Stimulated activated CD4-positive, alpha-beta T cell treated with anti-CD3 and anti-CD28 coated beads, Interleukin-4, amount 100 ng/mL, for 4 hours (primary cell): ENCODE data around the gene SPATS2L.

Experiments used
- DNase-seq, 2 experiments: peaks; one replicate each; pipeline ENCODE4 v3.0.0-alpha.2; 2020

Gene SPATS2L

GRCh38 chr2:200477667-200478131, 171.2 kb downstream of the SPATS2L start:
- no peak for DNase-seq

GRCh38 chr2:200479692-200480265, 173.3 kb downstream of the SPATS2L start:
- DNase-seq, result no peak

GRCh38 chr2:200482194-200482593, 175.7 kb downstream of the SPATS2L start:
- no peak for DNase-seq

- no peak for DNase-seq
These were observed 177.3 kb downstream of the SPATS2L start for GRCh38 chr2:200483729-200484198.

GRCh38 chr2:200484934-200485333, 178.4 kb downstream of the SPATS2L start:
- DNase-seq, result no peak

GRCh38 chr2:200486529-200486928, 180.0 kb downstream of the SPATS2L start:
- DNase-seq, result no peak

- DNase-seq, result no peak
These were observed 181.7 kb downstream of the SPATS2L start for GRCh38 chr2:200488169-200488568.

- no peak for DNase-seq
These were observed 183.5 kb downstream of the SPATS2L start for GRCh38 chr2:200490001-200490400.

- DNase-seq, result no peak
These were observed 186.2 kb downstream of the SPATS2L start for GRCh38 chr2:200492656-200493055.

- DNase-seq, result no peak
These were observed 187.6 kb downstream of the SPATS2L start for GRCh38 chr2:200494048-200494447.

- no peak for DNase-seq
These were observed 190.2 kb downstream of the SPATS2L start for GRCh38 chr2:200496696-200497095.

- DNase-seq, result no peak
These were observed 192.1 kb downstream of the SPATS2L start for GRCh38 chr2:200498402-200499162.

- no peak for DNase-seq
These were observed 195.7 kb downstream of the SPATS2L start for GRCh38 chr2:200502196-200502595.

- no peak for DNase-seq
These were observed 200.2 kb downstream of the SPATS2L start for GRCh38 chr2:200506679-200507078.

- no peak for DNase-seq
These were observed 200.7 kb downstream of the SPATS2L start for GRCh38 chr2:200507179-200507578.

GRCh38 chr2:200509235-200509611, 202.7 kb downstream of the SPATS2L start:
- no peak for DNase-seq

GRCh38 chr2:200509612-200510433, 203.3 kb downstream of the SPATS2L start, which contains the start of gene KCTD18:
TSS of gene KCTD18 (minus strand) at chr2:200510068. CDS start at chr2:200507016, 3,052 bp downstream.
- DNase-seq, result peak; percentile 88 to 91

- DNase-seq, result no peak
These were observed 208.7 kb downstream of the SPATS2L start for GRCh38 chr2:200515155-200515554.

GRCh38 chr2:200523158-200523557, 216.7 kb downstream of the SPATS2L start:
- DNase-seq, result no peak

GRCh38 chr2:200523604-200524003, 217.1 kb downstream of the SPATS2L start:
- DNase-seq, result no peak

- DNase-seq, result no peak
These were observed 218.6 kb downstream of the SPATS2L start for GRCh38 chr2:200525066-200525465.

GRCh38 chr2:200525551-200525881, 219.0 kb downstream of the SPATS2L start:
- DNase-seq, result no peak

GRCh38 chr2:200525882-200526651, 219.6 kb downstream of the SPATS2L start, which contains the start of gene SGO2:
TSS of gene SGO2 (plus strand) at chr2:200526207. CDS start at chr2:200532976, 6,769 bp downstream.
- DNase-seq, result peak; percentile 92 to 95
